Left cardiac atrium (tissue), 4 donors: ENCODE measurements around the gene MAMDC4. TPM values are rescaled to one million over a fixed set of nuclear protein-coding genes. Genes with fewer than 3 reads are reported as not detected.
"Not testable (repeated sequence)": the region's sequence is repeated elsewhere in the genome, so short reads cannot be mapped to it uniquely, and the experiment has no call there.

Experiments
- ATAC-seq, 2 donors: fragments of 200-7000 bp; cut with Tn5 transposase; one replicate each; pipeline ENCODE4 v1.9.1; 2020; ENCODE audit warnings: mild to moderate bottlenecking in 2 of 2, moderate library complexity in 2 of 2
- DNase-seq: peaks from one replicate; pipeline ENCODE4 v3.0.0-alpha.2; 2020
- intact Hi-C, 2 donors: fragments of 100-400 bp; cut with DNase I; formaldehyde crosslinking; loops; one replicate each; pipeline versions ENCODE4 v1.14.1 to v1.15.1; 2022 to 2023
- total RNA-seq, 2 donors: library from RNA; stranded (reverse); fragmentation: NEBNext Ultra II Directional; extraction: Animal tissue kit (Norgen Biotek cat#: 25700); gene quantifications; one replicate each; pipeline ENCODE4 v1.2.1, GENCODE V29; 2021
- donor health status: DM: no; HTN: yes; CAD: no.
- donor health status: DM: no; HTN: yes; CAD: no; lungs with severe emphysema.
- donor health status: DM: yes; HTN: yes; CAD: no.
- donor health status: Dilated cardiomyopathy.

The MAMDC4 gene
- total RNA-seq, 2 donors from 2014 or later: 3.7 to 8.4 TPM

GRCh38 chr9:136855461-136856078, 3.4 kb downstream of the MAMDC4 start:
- DNase-seq (peak; percentile 18), ATAC-seq (no peak)
- intact Hi-C loops: no loop called here

GRCh38 chr9:136856079-136856476, 3.9 kb downstream of the MAMDC4 start:
- intact Hi-C loops: no loop called here
- no peak for ATAC-seq
- no peak for DNase-seq

GRCh38 chr9:136856541-136857141, 4.5 kb downstream of the MAMDC4 start:
- ATAC-seq (no peak), DNase-seq (peak; percentile 20)

GRCh38 chr9:136857166-136857565, 5.0 kb downstream of the MAMDC4 start:
- peak; percentile 18 for DNase-seq
- intact Hi-C loops: no loop called here
- ATAC-seq: no peak

More at GRCh38 chr9:136856541-136857141, 4.5 kb downstream of the MAMDC4 start:
- intact Hi-C loops: no loop called here

- peak; percentile 21 for DNase-seq
- intact Hi-C loops: no loop called here
- ATAC-seq: no peak
These were observed 5.7 kb downstream of the MAMDC4 start for GRCh38 chr9:136857581-136858412.

- intact Hi-C loops: no loop called here
- ATAC-seq (no peak), DNase-seq (peak; percentile 17)
These were observed 6.3 kb downstream of the MAMDC4 start for GRCh38 chr9:136858452-136858843.

GRCh38 chr9:136858844-136859757, 7.0 kb downstream of the MAMDC4 start:
- DNase-seq: peak; percentile 66
- intact Hi-C loops: no loop called here
- ATAC-seq: peak; percentile 58 to 68

- intact Hi-C loops: loop anchor here in 1 of 2 donors (10.0 kb wide), 1 partner anchor 64 kb away; no protein-coding TSS in a partner anchor
- DNase-seq (peak; percentile 21), ATAC-seq (no peak)
These were observed 8.4 kb downstream of the MAMDC4 start for GRCh38 chr9:136860529-136860928.

GRCh38 chr9:136860933-136861873, 9.1 kb downstream of the MAMDC4 start:
- ATAC-seq: no peak
- DNase-seq: peak; percentile 24
- intact Hi-C loops: loop anchor here in 1 of 2 donors (10.0 kb wide), 1 partner anchor 64 kb away; no protein-coding TSS in a partner anchor

- intact Hi-C loops: loop anchor here in 1 of 2 donors (10.0 kb wide), 1 partner anchor 63 kb away; no protein-coding TSS in a partner anchor
- ATAC-seq: no peak
- peak; percentile 20 for DNase-seq
These were observed 9.8 kb downstream of the MAMDC4 start for GRCh38 chr9:136861874-136862457.

- intact Hi-C loops: loop anchor here in 1 of 2 donors (10.0 kb wide), 1 partner anchor 62 kb away; no protein-coding TSS in a partner anchor
- ATAC-seq (no peak), DNase-seq (peak; percentile 26)
These were observed 10.9 kb downstream of the MAMDC4 start for GRCh38 chr9:136862849-136863622.

- DNase-seq: no peak
- no peak for ATAC-seq
- intact Hi-C loops: loop anchor here in 1 of 2 donors (10.0 kb wide), 1 partner anchor 61 kb away; no protein-coding TSS in a partner anchor
These were observed 11.6 kb downstream of the MAMDC4 start for GRCh38 chr9:136863623-136864273.

- intact Hi-C loops: loop anchor here in 1 of 2 donors (10.0 kb wide), 1 partner anchor 60 kb away; no protein-coding TSS in a partner anchor
- DNase-seq (peak; percentile 17), ATAC-seq (no peak)
These were observed 13.1 kb downstream of the MAMDC4 start for GRCh38 chr9:136865041-136865767.

- peak; percentile 31 to 35 for ATAC-seq
- peak; percentile 40 for DNase-seq
- intact Hi-C loops: loop anchor here in 1 of 2 donors (10.0 kb wide), 1 partner anchor 59 kb away; no protein-coding TSS in a partner anchor
These were observed 13.6 kb downstream of the MAMDC4 start for GRCh38 chr9:136865768-136866103.

GRCh38 chr9:136866898-136867421, 14.8 kb downstream of the MAMDC4 start:
- not testable (repeated sequence) for ATAC-seq
- peak; percentile 24 for DNase-seq

More at GRCh38 chr9:136866898-136867421, 14.8 kb downstream of the MAMDC4 start:
- intact Hi-C loops: loop anchor here in 1 of 2 donors (10.0 kb wide), 1 partner anchor 58 kb away; no protein-coding TSS in a partner anchor
